Stomach (tissue), 9 donors: ENCODE data around the gene SMIM29. TPM values are rescaled to one million over a fixed set of nuclear protein-coding genes. Genes with fewer than 3 reads are reported as not detected.
A peak's percentile ranks its signal among the peaks of the same experiment; 100 is the strongest.

Experiments
- DNase-seq, 2 donors: peaks; one replicate each; pipeline versions ENCODE4 v3.0.0 to v3.0.0-alpha.2; 2013 to 2019
- H3K27ac ChIP-seq, 5 donors: fragments of 200-600 bp in 4 of 5; sonication (generic) in 4 of 5; one replicate each; pipeline ENCODE4 v1.5.1; 2013 to 2019; ENCODE audit warnings: mild to moderate bottlenecking in 1 of 5, moderate library complexity in 1 of 5
- H3K27me3 ChIP-seq, 3 donors: fragments of 200-600 bp; sonication (generic); one replicate each; pipeline ENCODE4 v1.5.1; 2017 to 2019; ENCODE audit warnings: mixed run types in 1 of 3
- H3K36me3 ChIP-seq, 4 donors: fragments of 200-600 bp; sonication (generic); 1 replicate in 3 of 4; 2 replicates in 1 of 4; pipeline ENCODE4 v1.5.1; 2016 to 2019
- H3K4me1 ChIP-seq, 4 donors: fragments of 200-600 bp; sonication (generic); one replicate each; pipeline ENCODE4 v1.5.1; 2016 to 2019
- H3K4me3 ChIP-seq, 4 donors: fragments of 200-600 bp; sonication (generic) in 3 of 4; one replicate each; pipeline ENCODE4 v1.5.1; 2016 to 2019; ENCODE audit warnings: mild to moderate bottlenecking in 1 of 4
- H3K9me3 ChIP-seq, 4 donors: fragments of 200-600 bp; sonication (generic); one replicate each; pipeline ENCODE4 v1.5.1; 2016 to 2019
- EP300 ChIP-seq: sonication (generic); formaldehyde crosslinking; IDR thresholded peaks from one replicate; pipeline ENCODE4 v1.6.1; 2017; ENCODE audit warnings: antibody characterized with exemption
- POLR2A ChIP-seq, 4 donors: fragments of 450-650 bp; IDR thresholded peaks; one replicate each; pipeline ENCODE4 v1.6.1; 2016; ENCODE audit warnings: antibody characterized with exemption in 4 of 4, control low read depth in 2 of 4, mild to moderate bottlenecking in 1 of 4, moderate library complexity in 1 of 4
- POLR2AphosphoS5 ChIP-seq, 3 donors: sonication (generic); formaldehyde crosslinking; IDR thresholded peaks; one replicate each; pipeline ENCODE4 v1.6.1; 2016; ENCODE audit warnings: antibody characterized with exemption in 3 of 3
- WGBS, 5 donors: extraction: QIAGEN DNeasy Blood & Tissue Kit in 3 of 5; methylation state at CpG; one replicate each; pipeline versions ENCODE4 v1.1.5 to v1.1.7; 2013 to 2018; 5-methylcytosine and 5-hydroxymethylcytosine counted together
- intact Hi-C: fragments of 100-400 bp; cut with DNase I; formaldehyde crosslinking; loops from one replicate; pipeline ENCODE4 v1.15.1; 2023; ENCODE audit warnings: low total_unique reads
- polyA plus RNA-seq, 3 donors: library from polyadenylated mRNA; stranded (reverse); fragments of 200-250 nt; gene quantifications; one replicate each; pipeline ENCODE4 v1.2.3, GENCODE V29; 2013
- total RNA-seq, 5 donors: library from RNA; depleted of rRNA; stranded (reverse); fragments of >200 nt; gene quantifications; one replicate each; pipeline versions ENCODE4 v1.1.0 to v1.2.3, GENCODE V29; 2014 to 2016
- TF ChIP-seq, protein P1 (sequence below), 7 experiments: fragments of 450-650 bp in 4 of 7; fragments of 200-600 bp in 3 of 7; sonication (generic) in 3 of 7; IDR thresholded peaks; one replicate each; pipeline ENCODE4 v1.5.1; 2016 to 2019; ENCODE audit warnings: antibody characterized with exemption in 7 of 7, control low read depth in 2 of 7, mild to moderate bottlenecking in 1 of 7
- donor health status: healthy with polysubstance abuse.
- donor health status: Bipolar disorder and iron deficiency.
- donor health status: healthy.

Gene SMIM29
- total and polyA plus RNA-seq, 8 donors, result 2.8 to 49.1 (median 26.7) TPM

GRCh38 chr6:34238585-34239499 is 10.0 kb downstream of the SMIM29 start:
- H3K36me3 ChIP-seq, result peaks cover 4 to 40% (median 33%) of the 10 kb centered on the region in 4 donors
- peak overlapping the region in 2 of 5 donors; percentile 85 to 91 for H3K27ac ChIP-seq
- peaks cover 28 to 59% (median 34%) of the 10 kb centered on the region in 4 donors for H3K4me1 ChIP-seq
- no peaks in the 10 kb centered on the region for H3K9me3 ChIP-seq
- no peaks in the 10 kb centered on the region for H3K27me3 ChIP-seq
- peak overlapping the region; percentile 65 to 85 (median 75) for H3K4me3 ChIP-seq
- intact Hi-C loops, result no loop called here
- 65 to 86% (median 73%) methylated on average over 14 of the region's 14 CpGs for WGBS, 5 donors
- TF ChIP-seq, protein P1, sequence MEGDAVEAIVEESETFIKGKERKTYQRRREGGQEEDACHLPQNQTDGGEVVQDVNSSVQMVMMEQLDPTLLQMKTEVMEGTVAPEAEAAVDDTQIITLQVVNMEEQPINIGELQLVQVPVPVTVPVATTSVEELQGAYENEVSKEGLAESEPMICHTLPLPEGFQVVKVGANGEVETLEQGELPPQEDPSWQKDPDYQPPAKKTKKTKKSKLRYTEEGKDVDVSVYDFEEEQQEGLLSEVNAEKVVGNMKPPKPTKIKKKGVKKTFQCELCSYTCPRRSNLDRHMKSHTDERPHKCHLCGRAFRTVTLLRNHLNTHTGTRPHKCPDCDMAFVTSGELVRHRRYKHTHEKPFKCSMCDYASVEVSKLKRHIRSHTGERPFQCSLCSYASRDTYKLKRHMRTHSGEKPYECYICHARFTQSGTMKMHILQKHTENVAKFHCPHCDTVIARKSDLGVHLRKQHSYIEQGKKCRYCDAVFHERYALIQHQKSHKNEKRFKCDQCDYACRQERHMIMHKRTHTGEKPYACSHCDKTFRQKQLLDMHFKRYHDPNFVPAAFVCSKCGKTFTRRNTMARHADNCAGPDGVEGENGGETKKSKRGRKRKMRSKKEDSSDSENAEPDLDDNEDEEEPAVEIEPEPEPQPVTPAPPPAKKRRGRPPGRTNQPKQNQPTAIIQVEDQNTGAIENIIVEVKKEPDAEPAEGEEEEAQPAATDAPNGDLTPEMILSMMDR (IDR thresholded peaks at IDR 0.05), result no peak
- TF ChIP-seq POLR2AphosphoS5 (IDR thresholded peaks at IDR 0.05) (no peak), POLR2A (IDR thresholded peaks at IDR 0.05) (no peak), EP300 (no peak)
- DNase-seq, result peak in 1 of 2 donors; percentile 23

- Histone ChIP-seq H3K27me3 (no peaks in the 10 kb centered on the region), H3K9me3 (no peaks in the 10 kb centered on the region), H3K4me1 (peaks cover 23 to 50% (median 30%) of the 10 kb centered on the region in 4 donors), H3K4me3 (peak overlapping the region; percentile 65 to 85 (median 75)), H3K36me3 (peaks cover 4 to 31% (median 26%) of the 10 kb centered on the region in 4 donors), H3K27ac (peak overlapping the region; percentile 74 to 91 (median 80))
- TF ChIP-seq EP300 (no peak), POLR2A (IDR thresholded peaks at IDR 0.05) (no peak), POLR2AphosphoS5 (IDR thresholded peaks at IDR 0.05) (peak in 1 of 3 donors; percentile 18)
- TF ChIP-seq, protein P1 (IDR thresholded peaks at IDR 0.05), result peak in 3 of 7 experiments; percentile 19 to 33 (median 24)
- DNase-seq, result peak in 1 of 2 donors; percentile 84
- WGBS, 5 donors, result 4 to 13% (median 4%) methylated on average over 29 to 63 of the region's 64 CpGs
- intact Hi-C loops, result no loop called here
These were observed 10.9 kb downstream of the SMIM29 start for GRCh38 chr6:34237722-34238584.

DNA sequence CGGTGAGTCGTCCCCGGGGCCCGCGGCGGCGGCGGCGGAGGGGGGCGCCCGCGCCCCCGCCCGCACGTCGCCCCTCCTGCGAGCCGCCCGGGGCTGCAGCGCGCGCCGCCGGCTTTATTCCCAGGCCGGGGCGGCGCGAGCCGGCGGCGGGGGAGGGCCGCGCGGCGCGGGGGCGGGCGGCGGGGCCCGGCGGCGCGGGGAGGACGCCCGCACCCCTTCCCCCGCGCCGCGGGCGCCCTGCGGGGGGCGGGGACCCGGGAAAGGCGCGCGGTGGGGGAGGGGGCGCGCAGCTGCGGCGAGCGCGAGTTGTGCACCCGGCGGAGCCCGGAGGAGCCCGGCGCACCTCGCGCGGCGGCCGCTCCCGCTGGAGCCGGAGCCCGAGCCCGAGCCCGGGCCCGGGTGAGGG is 11.5 kb downstream of the SMIM29 start:
- Histone ChIP-seq H3K27me3 (no peaks in the 10 kb centered on the region), H3K27ac (peak overlapping the region; percentile 89 to 94 (median 93)), H3K36me3 (peaks cover 4 to 25% (median 20%) of the 10 kb centered on the region in 4 donors), H3K4me3 (peak overlapping the region; percentile 72 to 85 (median 75)), H3K9me3 (no peaks in the 10 kb centered on the region), H3K4me1 (peaks cover 23 to 44% (median 30%) of the 10 kb centered on the region in 4 donors)
- TF ChIP-seq EP300 (no peak), POLR2A (IDR thresholded peaks at IDR 0.05) (no peak), POLR2AphosphoS5 (IDR thresholded peaks at IDR 0.05) (no peak)
- TF ChIP-seq, protein P1 (IDR thresholded peaks at IDR 0.05), result no peak
- DNase-seq, result peak in 1 of 2 donors; percentile 74
- intact Hi-C loops, result no loop called here
- WGBS, 5 donors, result 0 to 1% (median 1%) methylated on average over 10 to 77 of the region's 78 CpGs; no CpG with 5 or more reads in 1 of the 5 donors
